DMS 273 (cell line): Measurements from ENCODE around the gene RAB32.

Experiments
- DNase-seq: peaks from one replicate; lab custom pipeline; 2025; ENCODE audit not compliant: unreplicated experiment; lab: John Stamatoyannopoulos, UW

RAB32 gene

DNA sequence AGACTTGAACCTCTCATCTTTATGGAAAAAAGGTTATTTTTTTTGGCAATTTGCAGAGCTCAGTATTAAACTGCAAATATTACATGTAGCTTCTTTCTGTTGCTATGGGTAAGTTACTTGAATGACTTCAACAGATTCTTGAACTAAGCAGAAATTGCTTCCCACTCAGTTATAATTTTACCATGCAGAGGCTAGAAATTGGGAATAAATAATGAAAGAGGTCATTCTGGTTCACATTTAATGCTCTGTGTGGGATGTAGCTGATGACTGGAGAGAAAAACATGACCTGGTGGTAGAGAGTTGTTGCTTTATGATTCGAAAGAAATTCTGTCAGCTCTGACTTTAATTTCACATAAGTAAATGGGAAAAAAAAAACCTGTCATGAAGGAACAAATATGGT, 38.3 kb downstream of the RAB32 start:
- DNase-seq, result no peak

- peak; percentile 3 for DNase-seq
Observed at GRCh38 chr6:146582857-146583256, 39.2 kb downstream of the RAB32 start.

DNA sequence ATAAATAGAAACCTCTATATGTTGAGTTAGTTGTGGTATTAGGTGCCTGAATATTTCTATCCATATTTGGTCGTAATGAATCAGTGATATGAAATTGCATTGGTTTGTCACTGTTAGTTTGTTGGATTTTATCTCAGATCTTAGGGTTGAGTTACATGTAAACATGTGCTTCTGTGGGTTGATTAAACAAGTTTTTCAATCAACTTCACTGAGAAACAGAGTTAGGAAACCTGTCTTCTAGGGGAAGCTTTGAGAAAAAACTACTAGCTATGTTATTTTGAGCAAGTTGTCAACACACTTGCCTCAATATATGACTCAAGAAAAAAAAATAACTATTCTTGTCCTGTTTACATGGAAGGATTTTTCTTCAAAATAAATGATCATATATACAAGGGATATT, 40.3 kb downstream of the RAB32 start:
- DNase-seq, result no peak

- no peak for DNase-seq
Observed at GRCh38 chr6:146587459-146587858, 43.8 kb downstream of the RAB32 start.

DNA sequence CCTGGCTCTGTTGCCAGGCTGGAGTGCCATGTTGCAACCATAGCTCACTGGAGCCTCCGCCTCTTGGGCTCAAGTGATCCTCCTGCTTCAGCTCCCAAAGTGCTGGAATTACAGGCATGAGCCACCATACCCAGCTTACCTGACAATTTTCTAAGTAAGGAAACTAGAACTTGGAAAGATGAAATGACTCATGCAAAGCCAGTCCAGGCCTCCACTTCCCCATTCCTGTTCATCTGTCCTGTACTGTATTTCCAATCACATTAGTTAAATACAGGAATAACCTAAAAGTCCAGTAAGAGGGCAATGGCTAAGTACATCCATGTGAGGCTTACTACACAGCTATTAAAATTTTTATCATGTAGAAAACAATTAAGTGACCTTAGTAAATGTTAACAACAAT, 46.9 kb downstream of the RAB32 start:
- no peak for DNase-seq

DNA sequence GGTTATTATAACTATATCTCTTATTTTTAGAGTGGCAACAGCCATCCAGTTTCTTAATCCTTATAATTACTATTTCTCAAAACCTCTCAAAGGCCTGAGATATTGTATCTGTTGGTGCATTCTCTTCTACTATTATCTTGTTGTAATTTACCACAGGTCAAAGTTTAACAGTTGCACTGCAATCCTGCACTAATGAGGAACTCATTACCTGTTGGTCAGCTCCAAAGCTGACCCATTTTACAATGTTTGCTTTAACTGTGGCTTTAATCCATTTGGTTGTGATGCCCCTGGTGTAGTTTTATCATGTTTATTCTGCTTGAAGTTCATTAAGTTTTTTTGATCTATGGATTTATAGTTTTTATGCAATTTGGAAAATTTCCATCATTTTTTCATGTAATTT, 48.8 kb downstream of the RAB32 start:
- DNase-seq, result no peak

DNA sequence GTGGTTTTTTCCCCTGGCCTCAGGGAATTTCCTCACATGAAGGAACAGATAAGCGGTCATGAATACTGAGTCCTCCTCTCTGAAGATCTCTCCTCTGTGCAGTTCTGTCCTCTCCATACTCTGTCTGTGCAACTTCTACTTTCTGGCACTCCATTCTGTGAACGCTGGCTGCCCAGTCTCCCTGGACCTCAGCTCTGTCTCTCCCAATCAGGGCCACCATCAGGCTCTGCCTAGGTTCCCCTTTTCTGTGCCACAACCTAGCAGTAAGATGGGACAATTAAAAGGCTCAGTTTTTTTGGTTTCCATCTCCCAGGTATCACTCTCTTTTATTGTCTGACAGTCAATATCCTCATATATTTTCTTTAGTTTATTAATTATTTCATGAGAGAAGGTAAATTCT, 50.4 kb downstream of the RAB32 start:
- DNase-seq, result no peak

- DNase-seq, result no peak
Observed at GRCh38 chr6:146594495-146594894, 50.9 kb downstream of the RAB32 start.

- no peak for DNase-seq
Observed at GRCh38 chr6:146595972-146596731, 52.5 kb downstream of the RAB32 start.

DNA sequence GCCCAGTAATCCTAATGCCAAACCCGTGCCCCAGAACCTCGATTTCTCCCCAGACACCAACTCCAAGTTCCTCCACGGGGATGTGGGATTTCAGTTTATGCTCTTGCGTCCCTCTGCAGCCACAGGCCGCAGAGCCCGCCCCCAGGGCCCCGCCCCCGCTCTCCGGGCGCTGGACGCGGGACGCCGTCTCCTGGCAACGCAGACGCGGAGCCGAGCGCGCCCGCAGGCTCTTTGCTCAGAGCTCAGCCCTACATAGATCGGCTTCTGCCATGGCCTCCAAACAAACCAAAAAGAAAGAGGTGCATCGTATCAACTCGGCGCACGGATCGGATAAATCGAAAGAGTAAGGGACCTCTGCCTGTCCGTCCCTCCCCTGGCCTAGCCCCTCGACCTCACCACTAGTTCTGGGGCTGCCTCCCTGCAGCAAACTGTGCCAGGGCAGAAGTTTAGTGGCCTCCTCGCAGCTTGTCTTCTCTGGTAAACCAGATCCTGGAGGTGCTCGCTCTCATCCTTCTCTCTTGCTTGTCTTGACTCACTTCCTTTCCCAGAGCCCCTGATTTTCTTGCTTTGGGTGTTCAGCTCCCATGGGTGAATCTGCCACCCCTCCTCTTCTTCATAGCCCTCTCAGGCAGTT, 55.3 kb downstream of the RAB32 start, which contains the start of gene ADGB:
ADGB (plus strand) TSS at position 201 of the 634 bp plus-strand sequence; CDS start at position 270, 69 bp downstream.
- peak; percentile 57 for DNase-seq

DNA sequence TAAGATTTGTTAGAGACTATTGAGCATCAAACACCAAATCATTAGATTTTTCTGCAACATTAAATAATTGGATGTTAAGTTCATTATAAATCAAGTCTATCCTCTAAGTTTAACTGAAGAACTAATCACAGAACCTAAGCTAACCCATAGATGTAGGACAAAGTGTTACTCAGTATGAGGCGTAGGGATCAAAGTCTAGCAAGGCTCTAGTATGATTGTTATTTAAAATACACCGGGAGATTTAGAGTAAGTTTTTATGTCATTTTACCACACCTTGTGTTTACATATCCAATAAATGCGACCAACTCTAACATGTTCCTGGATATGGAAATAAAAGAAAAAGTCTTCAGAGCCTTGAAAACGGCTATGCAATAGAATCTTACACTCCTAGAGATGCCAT, 57.7 kb downstream of the RAB32 start:
- no peak for DNase-seq

DNA sequence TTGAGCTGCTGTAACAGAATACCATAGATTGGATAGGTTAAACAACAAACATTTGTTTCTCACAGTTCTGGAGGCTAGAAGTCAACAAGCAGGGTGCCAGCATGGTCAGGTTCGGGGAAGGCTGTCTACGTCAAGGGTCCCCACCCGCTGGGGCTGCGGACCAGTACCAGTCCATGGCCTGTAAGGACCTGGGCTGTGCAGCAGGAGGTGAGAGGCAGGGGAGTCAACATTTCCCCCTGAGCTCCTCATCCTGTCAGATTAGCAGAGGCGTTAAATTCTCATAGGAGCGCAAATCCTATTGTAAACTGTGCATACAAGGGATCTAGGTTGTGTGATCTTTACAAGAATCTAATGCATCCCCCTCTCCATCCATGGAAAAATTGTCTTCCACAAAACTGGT, 58.9 kb downstream of the RAB32 start:
- DNase-seq, result no peak
